SK-N-SH (cell line): ENCODE results near the gene SLC9A4. TPM values are rescaled to one million over a fixed set of nuclear protein-coding genes. Genes with fewer than 3 reads are reported as not detected.

Experiments
- CTCF ChIA-PET: fragments of 300-600, 350-600 bp; formaldehyde crosslinking; extraction: SDS; loops from one replicate; lab custom pipeline; 2021; lab: Yijun Ruan, JAX
- POLR2A ChIA-PET: fragments of 350-600 bp; sonication (Branson Sonifier 250); formaldehyde crosslinking; extraction: SDS; loops from one replicate; lab custom pipeline; 2020; ENCODE audit warnings: antibody characterized with exemption, inconsistent platforms; lab: Yijun Ruan, JAX
- DNase-seq: peaks from one replicate; pipeline ENCODE4 v3.0.0; 2012
- H2AFZ ChIP-seq: fragments of 200-600 bp; sonication (generic); 2 replicates; pipeline ENCODE4 v1.8.1; 2016; ENCODE audit warnings: antibody characterized with exemption, mild to moderate bottlenecking, low read depth
- H3F3A ChIP-seq: fragments of 200-600 bp; sonication (generic); replicated peaks from 2 replicates; pipeline ENCODE3; 2016; ENCODE audit warnings: antibody characterized with exemption, mild to moderate bottlenecking; ENCODE audit not compliant: insufficient read depth
- H3K27ac ChIP-seq, 2 experiments: fragments of 200-500 bp in 1 of 2; fragments of 200-600 bp in 1 of 2; sonication (Bioruptor generic) in 1 of 2; sonication (generic), shearing (Covaris generic) in 1 of 2; 2 replicates each; pipeline versions ENCODE4 v1.5.1 to v1.6.1; 2014 to 2016; ENCODE audit warnings: low read depth in 2 of 2, inconsistent platforms in 1 of 2, low read length in 1 of 2, mild to moderate bottlenecking in 1 of 2, mixed read lengths in 1 of 2
- H3K27me3 ChIP-seq: fragments of 200-600 bp; sonication (generic), shearing (Covaris generic); 2 replicates; pipeline ENCODE4 v1.6.1; 2016; ENCODE audit warnings: mixed run types; ENCODE audit not compliant: insufficient read depth
- H3K36me3 ChIP-seq, 2 experiments: fragments of 200-500 bp in 1 of 2; fragments of 200-600 bp in 1 of 2; sonication (Bioruptor generic) in 1 of 2; sonication (generic) in 1 of 2; replicated peaks in 1 of 2; 2 replicates each; pipeline versions ENCODE3 to v1.5.1; 2014 to 2016; ENCODE audit warnings: low read length in 1 of 2, mild to moderate bottlenecking in 1 of 2; ENCODE audit not compliant: insufficient read depth in 2 of 2, control insufficient read depth in 1 of 2
- H3K4me1 ChIP-seq, 2 experiments: fragments of 200-500 bp in 1 of 2; fragments of 200-600 bp in 1 of 2; sonication (Bioruptor generic) in 1 of 2; sonication (generic), shearing (Covaris generic) in 1 of 2; 2 replicates each; pipeline versions ENCODE4 v1.5.1 to v1.6.1; 2014 to 2016; ENCODE audit warnings: low read depth in 1 of 2, low read length in 1 of 2, mixed run types in 1 of 2; ENCODE audit not compliant: insufficient read depth in 2 of 2, control insufficient read depth in 1 of 2
- H3K4me2 ChIP-seq: fragments of 200-600 bp; sonication (generic), shearing (Covaris generic); 2 replicates; pipeline ENCODE4 v1.6.1; 2017; ENCODE audit warnings: mixed run types
- H3K4me3 ChIP-seq, 2 experiments: fragments of 200-500 bp in 1 of 2; fragments of 200-600 bp in 1 of 2; sonication (Bioruptor generic) in 1 of 2; sonication (generic), shearing (Covaris generic) in 1 of 2; 2 replicates each; pipeline versions ENCODE4 v1.5.1 to v1.8.1; 2014 to 2016; ENCODE audit warnings: low read depth in 2 of 2, inconsistent platforms in 1 of 2, low read length in 1 of 2, mild to moderate bottlenecking in 1 of 2, mixed read lengths in 1 of 2, moderate library complexity in 1 of 2
- H3K79me2 ChIP-seq: fragments of 200-600 bp; sonication (generic); 2 replicates; pipeline ENCODE4 v1.8.1; 2017; ENCODE audit warnings: mild to moderate bottlenecking; ENCODE audit not compliant: insufficient read depth
- H3K9ac ChIP-seq: fragments of 200-600 bp; sonication (generic); 2 replicates; pipeline ENCODE4 v1.6.1; 2017; ENCODE audit warnings: mixed run types
- H3K9me2 ChIP-seq: fragments of 200-600 bp; sonication (generic); 2 replicates; pipeline ENCODE4 v1.6.1; 2017; ENCODE audit warnings: mixed run types
- H3K9me3 ChIP-seq: fragments of 200-600 bp; sonication (generic); 2 replicates; pipeline ENCODE4 v1.6.1; 2017; ENCODE audit warnings: mixed run types, mild to moderate bottlenecking, moderate library complexity
- H4K20me1 ChIP-seq: fragments of 200-600 bp; sonication (generic); 2 replicates; pipeline ENCODE4 v1.6.1; 2017; ENCODE audit warnings: mild to moderate bottlenecking, mixed run types; ENCODE audit not compliant: insufficient read depth
- CHD2 ChIP-seq: fragments of 150-350 bp; IDR thresholded peaks from 2 replicates; pipeline ENCODE4 v1.6.1; 2018; ENCODE audit warnings: low read length; ENCODE audit not compliant: partially characterized antibody
- EP300 ChIP-seq, 2 experiments: IDR thresholded peaks; 2 replicates each; pipeline versions ENCODE4 v1.4.0 to v1.6.1; 2012; ENCODE audit warnings: borderline replicate concordance in 1 of 2, low read depth in 1 of 2, low read length in 1 of 2
- GATA2 ChIP-seq: sonication (generic); formaldehyde crosslinking; IDR thresholded peaks from 2 replicates; pipeline ENCODE4 v1.5.0; 2020; ENCODE audit warnings: mild to moderate bottlenecking, missing genetic modification reagents
- JUND ChIP-seq: IDR thresholded peaks from 2 replicates; pipeline ENCODE4 v1.4.0; 2012
- MAX ChIP-seq: IDR thresholded peaks from 2 replicates; pipeline ENCODE4 v1.4.0; 2012; ENCODE audit warnings: low read depth
- NRF1 ChIP-seq: IDR thresholded peaks from 2 replicates; pipeline ENCODE4 v1.6.1; 2012; ENCODE audit warnings: low read depth, mild to moderate bottlenecking, low read length
- POLR2AphosphoS5 ChIP-seq: IDR thresholded peaks from 2 replicates; pipeline ENCODE4 v1.6.1; 2012; ENCODE audit warnings: low read depth, low read length
- RCOR1 ChIP-seq: fragments of 150-350 bp; IDR thresholded peaks from 2 replicates; pipeline ENCODE4 v1.6.1; 2017; ENCODE audit warnings: antibody characterized with exemption, low read length
- TAF1 ChIP-seq: IDR thresholded peaks from 2 replicates; pipeline ENCODE4 v1.6.1; 2012; ENCODE audit warnings: low read depth, mild to moderate bottlenecking, low read length, moderate library complexity, borderline replicate concordance
- USF2 ChIP-seq: fragments of 150-350 bp; IDR thresholded peaks from 2 replicates; pipeline ENCODE4 v1.6.1; 2017; ENCODE audit warnings: antibody characterized with exemption, low read length, low read depth, borderline replicate concordance
- ZBTB33 ChIP-seq: IDR thresholded peaks from 2 replicates; pipeline ENCODE4 v1.4.0; 2012; ENCODE audit warnings: low read depth, borderline replicate concordance
- WGBS: methylation state at CpG from one replicate; pipeline ENCODE4 v1.1.6; 2017; ENCODE audit warnings: low lambda C conversion rate; 5-methylcytosine and 5-hydroxymethylcytosine counted together
- polyA plus RNA-seq, 3 experiments: library from polyadenylated mRNA; depleted of rRNA; stranded (reverse); fragments of >200 nt; gene quantifications; 2 replicates each; pipeline ENCODE4 v1.2.3, GENCODE V29; 2012

Gene SLC9A4
- polyA plus RNA-seq, 1 of the 3 experiments (the other 2 are of a cell fraction) = 0.07 TPM

GRCh38 chr2:102549027-102549426 is 76.0 kb downstream of the SLC9A4 start:
- H3K27ac ChIP-seq = no peak overlapping the region
- no peaks in the 10 kb centered on the region for H3K9me2 ChIP-seq
- H3K9ac ChIP-seq = no peak overlapping the region
- H3K4me1 ChIP-seq = no peaks in the 10 kb centered on the region
- POLR2A ChIA-PET = no interaction called here
- no peaks in the 10 kb centered on the region for H3F3A ChIP-seq
- no peaks in the 10 kb centered on the region for H4K20me1 ChIP-seq
- DNase-seq = no peak
- no peaks in the 10 kb centered on the region for H3K27me3 ChIP-seq
- H2AFZ ChIP-seq = no peak overlapping the region
- CTCF ChIA-PET = no interaction called here
- 2% methylated on average over 1 of the region's 1 CpG for WGBS
- H3K36me3 ChIP-seq = no peaks in the 10 kb centered on the region
- no peak overlapping the region for H3K4me3 ChIP-seq
- H3K79me2 ChIP-seq = no peaks in the 10 kb centered on the region
- H3K9me3 ChIP-seq = no peaks in the 10 kb centered on the region; the same call in 1 of the 2 replicates
- no peak overlapping the region for H3K4me2 ChIP-seq
- TF ChIP-seq NRF1 (no peak), GATA2 (CRISPR knock-in tag) (no peak)

DNA sequence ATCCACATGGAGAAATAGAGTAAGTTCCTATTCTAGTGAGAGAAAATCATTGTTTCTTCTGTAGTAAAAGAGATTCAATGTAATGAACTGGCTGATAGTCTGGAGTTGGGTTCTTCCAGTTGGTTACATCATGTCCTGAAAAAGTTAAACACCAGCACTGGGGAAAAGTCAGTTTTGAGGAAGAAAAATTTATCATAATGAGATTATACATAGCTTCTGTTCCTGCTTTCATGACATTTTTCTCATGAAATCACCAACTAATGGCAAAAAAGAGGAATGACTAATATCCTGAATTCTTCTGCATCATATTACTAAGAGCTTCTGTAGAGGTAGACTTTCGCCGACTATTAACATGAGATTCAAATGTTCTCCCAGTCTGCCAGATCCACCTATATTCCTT is 77.1 kb downstream of the SLC9A4 start:
- Histone ChIP-seq H3K9me3 (no peaks in the 10 kb centered on the region; the same call in 1 of the 2 replicates), H3K4me3 (no peak overlapping the region), H3K36me3 (no peaks in the 10 kb centered on the region), H3K27me3 (no peaks in the 10 kb centered on the region), H3K27ac (no peak overlapping the region), H3K9me2 (no peaks in the 10 kb centered on the region), H2AFZ (no peak overlapping the region), H3K9ac (no peak overlapping the region), H3F3A (no peaks in the 10 kb centered on the region), H3K4me1 (no peaks in the 10 kb centered on the region), H4K20me1 (no peaks in the 10 kb centered on the region), H3K79me2 (no peaks in the 10 kb centered on the region), H3K4me2 (no peak overlapping the region)
- WGBS = 9% methylated on average over 2 of the region's 2 CpGs
- POLR2A ChIA-PET = no interaction called here
- CTCF ChIA-PET = no interaction called here
- TF ChIP-seq RCOR1 (no peak), MAX (no peak), ZBTB33 (no peak), EP300 (IDR thresholded peaks at IDR 0.05; ENCODE audit: borderline replicate concordance in 1 of 2, low read depth in 1 of 2, low read length in 1 of 2) (no peak)
- no peak for DNase-seq

GRCh38 chr2:102551329-102552096 is 78.5 kb downstream of the SLC9A4 start:
- Histone ChIP-seq H2AFZ (no peak overlapping the region), H3K27me3 (no peaks in the 10 kb centered on the region), H3F3A (no peaks in the 10 kb centered on the region), H3K4me2 (no peak overlapping the region), H3K4me1 (no peaks in the 10 kb centered on the region)
- POLR2A ChIA-PET = no interaction called here
- no peak for DNase-seq
- TF ChIP-seq TAF1 = no peak
- TF ChIP-seq JUND = no peak
- no peak for TF ChIP-seq CHD2
- no peak for TF ChIP-seq USF2
- TF ChIP-seq POLR2AphosphoS5 = no peak
- TF ChIP-seq, all 33 proteins: peak for 0
- Histone ChIP-seq H3K9ac (no peak overlapping the region), H3K79me2 (no peaks in the 10 kb centered on the region), H3K27ac (no peak overlapping the region), H4K20me1 (no peaks in the 10 kb centered on the region), H3K4me3 (no peak overlapping the region), H3K9me3 (no peaks in the 10 kb centered on the region; the same call in 1 of the 2 replicates), H3K36me3 (no peaks in the 10 kb centered on the region), H3K9me2 (no peaks in the 10 kb centered on the region)
- CTCF ChIA-PET = interaction anchor here (1.0 kb wide), 1 partner anchor 64 kb away, joined by 3 read pairs; no protein-coding TSS in a partner anchor
- 3% methylated on average over 2 of the region's 2 CpGs for WGBS
